NCI-H345 treated with DMSO at 0.1 percent for 48 hours (cell line): ENCODE data around the gene ST6GAL1.
"Not testable (repeated sequence)": the region's sequence is repeated elsewhere in the genome, so short reads cannot be mapped to it uniquely, and the experiment has no call there.

Experiments
- DNase-seq: peaks from one replicate; lab custom pipeline; 2025; ENCODE audit not compliant: unreplicated experiment; lab: John Stamatoyannopoulos, UW

The ST6GAL1 gene

GRCh38 chr3:187042346-187042745 lies 112.0 kb downstream of the ST6GAL1 start:
- no peak for DNase-seq

- no peak for DNase-seq
Observed at GRCh38 chr3:187042874-187043458, 112.6 kb downstream of the ST6GAL1 start.

GRCh38 chr3:187044206-187044605 lies 113.9 kb downstream of the ST6GAL1 start:
- DNase-seq = no peak

- no peak for DNase-seq
Observed at GRCh38 chr3:187044867-187045552, 114.7 kb downstream of the ST6GAL1 start.

GRCh38 chr3:187046033-187046432 lies 115.7 kb downstream of the ST6GAL1 start:
- DNase-seq = no peak

GRCh38 chr3:187049462-187050101 lies 119.3 kb downstream of the ST6GAL1 start:
- DNase-seq = no peak

GRCh38 chr3:187051066-187051465 lies 120.7 kb downstream of the ST6GAL1 start:
- DNase-seq = no peak

- DNase-seq = no peak
Observed at GRCh38 chr3:187051724-187052366, 121.5 kb downstream of the ST6GAL1 start.

- DNase-seq = not testable (repeated sequence)
Observed at GRCh38 chr3:187052427-187052826, 122.1 kb downstream of the ST6GAL1 start.

- not testable (repeated sequence) for DNase-seq
Observed at GRCh38 chr3:187054433-187054832, 124.1 kb downstream of the ST6GAL1 start.

- not testable (repeated sequence) for DNase-seq
Observed at GRCh38 chr3:187057803-187058202, 127.5 kb downstream of the ST6GAL1 start.

- DNase-seq = no peak
Observed at GRCh38 chr3:187061748-187062147, 131.4 kb downstream of the ST6GAL1 start.

GRCh38 chr3:187062526-187063177 lies 132.3 kb downstream of the ST6GAL1 start:
- DNase-seq = no peak

GRCh38 chr3:187063286-187064121 lies 133.2 kb downstream of the ST6GAL1 start:
- DNase-seq = no peak

GRCh38 chr3:187064210-187065115 lies 134.1 kb downstream of the ST6GAL1 start:
- DNase-seq = no peak

GRCh38 chr3:187066228-187066995 lies 136.1 kb downstream of the ST6GAL1 start:
- DNase-seq = no peak

GRCh38 chr3:187068787-187069186 lies 138.5 kb downstream of the ST6GAL1 start:
- DNase-seq = no peak

- DNase-seq = no peak
Observed at GRCh38 chr3:187069857-187070516, 139.7 kb downstream of the ST6GAL1 start.
